Breast epithelium (tissue), 4 donors: ENCODE measurements around the gene FASTKD1. TPM values are rescaled to one million over a fixed set of nuclear protein-coding genes. Genes with fewer than 3 reads are reported as not detected.
"Not testable (repeated sequence)": the region's sequence is repeated elsewhere in the genome, so short reads cannot be mapped to it uniquely, and the experiment has no call there.

ENCODE experiments used
- DNase-seq, 2 donors: peaks; one replicate each; pipeline ENCODE4 v3.0.0-alpha.2; 2019; ENCODE audit warnings: low spot score in 2 of 2
- H3K27ac ChIP-seq, 2 donors: fragments of 200-600 bp; sonication (generic) in 1 of 2; one replicate each; pipeline ENCODE4 v1.5.1; 2016 to 2019; ENCODE audit warnings: mild to moderate bottlenecking in 1 of 2
- H3K27me3 ChIP-seq, 2 donors: fragments of 200-600 bp; sonication (generic) in 1 of 2; one replicate each; pipeline versions ENCODE4 v1.5.1 to v1.6.0; 2017 to 2019; ENCODE audit warnings: control low read depth in 1 of 2, mild to moderate bottlenecking in 1 of 2
- H3K36me3 ChIP-seq: fragments of 200-600 bp; one replicate; pipeline ENCODE4 v1.5.1; 2019
- H3K4me1 ChIP-seq, 2 donors: fragments of 200-600 bp; sonication (generic); one replicate each; pipeline ENCODE4 v1.5.1; 2016 to 2019; ENCODE audit warnings: control low read depth in 1 of 2
- H3K4me3 ChIP-seq, 3 donors: fragments of 200-600 bp; sonication (generic); 1 replicate in 2 of 3; 2 replicates in 1 of 3; pipeline ENCODE4 v1.5.1; 2016 to 2019; ENCODE audit warnings: mild to moderate bottlenecking in 3 of 3, moderate library complexity in 2 of 3
- H3K9me3 ChIP-seq, 2 donors: fragments of 200-600 bp; sonication (generic) in 1 of 2; one replicate each; pipeline ENCODE4 v1.5.1; 2016 to 2019; ENCODE audit warnings: control low read depth in 1 of 2
- POLR2A ChIP-seq: fragments of 450-650 bp; IDR thresholded peaks from one replicate; pipeline ENCODE4 v1.6.1; 2016; ENCODE audit warnings: antibody characterized with exemption, mild to moderate bottlenecking, moderate library complexity
- POLR2AphosphoS5 ChIP-seq, 3 donors: sonication (generic); formaldehyde crosslinking; IDR thresholded peaks; one replicate each; pipeline ENCODE4 v1.6.1; 2017; ENCODE audit warnings: antibody characterized with exemption in 3 of 3
- intact Hi-C: fragments of 100-400 bp; cut with DNase I; formaldehyde crosslinking; loops from one replicate; pipeline ENCODE4 v1.15.1; 2023; ENCODE audit warnings: low total_unique reads
- total RNA-seq, 3 donors: library from RNA; depleted of rRNA; stranded (reverse); fragments of >200 nt; gene quantifications; one replicate each; pipeline ENCODE4 v1.1.0, GENCODE V29; 2016
- TF ChIP-seq, protein P1 (sequence below), 3 donors: fragments of 450-650 bp; IDR thresholded peaks; one replicate each; pipeline ENCODE4 v1.5.1; 2016 to 2017; ENCODE audit warnings: antibody characterized with exemption in 3 of 3, mild to moderate bottlenecking in 3 of 3, moderate library complexity in 3 of 3

Gene FASTKD1
- total RNA-seq, 3 donors from 2014 or later, result 6.7 to 22.1 (median 15.4) TPM

DNA sequence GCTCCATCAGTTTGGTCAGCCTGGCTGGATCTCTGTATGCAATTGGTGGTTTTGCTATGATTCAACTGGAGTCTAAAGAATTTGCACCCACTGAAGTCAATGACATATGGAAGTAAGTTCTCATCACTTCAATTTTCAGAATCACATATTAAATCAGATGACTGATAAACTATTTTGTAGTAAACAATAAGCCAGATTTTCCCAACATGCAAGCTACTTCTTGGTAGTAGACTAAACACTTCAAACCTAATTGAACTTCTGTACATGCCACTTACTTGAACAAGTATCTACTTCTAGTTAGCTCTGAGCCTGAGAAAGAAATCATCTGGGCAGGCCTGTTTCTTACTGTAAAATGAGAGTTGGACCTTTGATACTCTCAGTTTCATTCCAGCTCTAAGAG lies 52.8 kb downstream of the FASTKD1 start:
- DNase-seq, result no peak
- H3K4me3 ChIP-seq, result no peak overlapping the region
- no peaks in the 10 kb centered on the region for H3K27me3 ChIP-seq
- intact Hi-C loops, result no loop called here
- no peak overlapping the region for H3K27ac ChIP-seq
- H3K9me3 ChIP-seq, result no peaks in the 10 kb centered on the region
- TF ChIP-seq, protein P1, sequence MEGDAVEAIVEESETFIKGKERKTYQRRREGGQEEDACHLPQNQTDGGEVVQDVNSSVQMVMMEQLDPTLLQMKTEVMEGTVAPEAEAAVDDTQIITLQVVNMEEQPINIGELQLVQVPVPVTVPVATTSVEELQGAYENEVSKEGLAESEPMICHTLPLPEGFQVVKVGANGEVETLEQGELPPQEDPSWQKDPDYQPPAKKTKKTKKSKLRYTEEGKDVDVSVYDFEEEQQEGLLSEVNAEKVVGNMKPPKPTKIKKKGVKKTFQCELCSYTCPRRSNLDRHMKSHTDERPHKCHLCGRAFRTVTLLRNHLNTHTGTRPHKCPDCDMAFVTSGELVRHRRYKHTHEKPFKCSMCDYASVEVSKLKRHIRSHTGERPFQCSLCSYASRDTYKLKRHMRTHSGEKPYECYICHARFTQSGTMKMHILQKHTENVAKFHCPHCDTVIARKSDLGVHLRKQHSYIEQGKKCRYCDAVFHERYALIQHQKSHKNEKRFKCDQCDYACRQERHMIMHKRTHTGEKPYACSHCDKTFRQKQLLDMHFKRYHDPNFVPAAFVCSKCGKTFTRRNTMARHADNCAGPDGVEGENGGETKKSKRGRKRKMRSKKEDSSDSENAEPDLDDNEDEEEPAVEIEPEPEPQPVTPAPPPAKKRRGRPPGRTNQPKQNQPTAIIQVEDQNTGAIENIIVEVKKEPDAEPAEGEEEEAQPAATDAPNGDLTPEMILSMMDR (IDR thresholded peaks at IDR 0.05), result no peak
- no peak for TF ChIP-seq POLR2AphosphoS5 (IDR thresholded peaks at IDR 0.05)
- TF ChIP-seq POLR2A, result no peak
- H3K4me1 ChIP-seq, result no peaks in the 10 kb centered on the region
- peaks cover 4% of the 10 kb centered on the region for H3K36me3 ChIP-seq

DNA sequence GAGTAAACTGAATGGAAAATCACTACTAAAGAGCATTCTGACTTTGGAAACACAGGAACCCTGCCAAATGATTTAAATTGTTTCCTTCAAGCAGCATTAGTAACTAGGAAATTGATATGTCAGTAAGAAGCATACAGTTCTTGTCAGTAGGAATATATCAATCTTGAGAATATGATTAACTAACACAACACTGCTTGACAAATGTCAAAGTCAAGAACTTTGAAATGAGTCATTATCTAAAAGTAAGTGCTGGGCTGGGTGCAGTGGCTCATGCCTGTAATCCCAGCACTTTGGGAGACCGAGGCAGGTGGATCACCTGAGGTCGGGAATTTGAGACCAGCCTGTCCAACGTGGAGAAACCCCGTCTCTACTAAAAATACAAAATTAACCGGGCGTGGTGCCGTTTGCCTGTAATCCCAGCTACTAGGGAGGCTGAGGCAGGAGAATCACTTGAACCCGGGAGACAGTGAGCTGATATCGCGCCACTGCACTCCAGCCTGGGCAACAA lies 57.1 kb downstream of the FASTKD1 start:
- H3K27ac ChIP-seq, H3K9me3 ChIP-seq, intact Hi-C loops, H3K36me3 ChIP-seq, H3K27me3 ChIP-seq, H3K4me1 ChIP-seq, H3K4me3 ChIP-seq, DNase-seq: not testable (repeated sequence)

DNA sequence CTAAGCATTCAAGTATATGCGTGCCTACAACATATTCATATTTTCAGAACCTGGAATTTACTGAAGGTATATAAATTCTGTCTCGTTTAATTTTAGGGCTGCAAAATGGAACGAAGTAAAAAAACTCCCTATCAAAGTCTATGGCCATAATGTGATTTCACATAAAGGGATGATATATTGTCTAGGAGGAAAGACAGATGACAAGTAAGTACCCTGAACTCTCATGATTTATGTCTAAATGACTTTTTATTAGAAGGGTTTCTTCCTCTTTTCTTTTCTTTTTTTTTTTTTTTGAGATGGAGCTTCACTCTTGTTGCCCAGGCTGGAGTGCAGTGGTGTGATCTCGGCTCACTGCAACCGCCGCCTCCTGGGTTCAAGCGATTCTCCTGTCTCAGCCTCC lies 58.9 kb downstream of the FASTKD1 start:
- H3K9me3 ChIP-seq, H3K27me3 ChIP-seq, H3K36me3 ChIP-seq, H3K27ac ChIP-seq, H3K4me1 ChIP-seq, intact Hi-C loops, H3K4me3 ChIP-seq, DNase-seq: not testable (repeated sequence)

DNA sequence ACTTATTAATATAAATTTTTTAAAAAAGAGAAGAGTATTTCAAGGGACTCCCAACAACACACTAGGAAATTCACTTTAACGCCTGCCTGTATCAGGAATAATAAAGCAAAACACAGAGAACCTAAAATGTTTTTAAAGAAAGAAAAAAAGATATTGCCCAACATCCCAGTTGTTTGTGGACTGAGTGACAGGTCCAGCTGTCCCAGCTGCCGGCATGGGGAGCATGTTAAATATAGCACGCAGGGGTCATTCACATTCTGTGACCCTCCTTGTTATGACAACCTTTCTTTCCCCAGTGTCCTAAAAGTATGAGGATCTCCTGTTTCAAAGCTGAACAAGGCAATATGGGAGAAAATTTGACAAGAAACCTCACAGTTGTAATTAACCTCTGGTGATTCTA lies 59.7 kb downstream of the FASTKD1 start:
- no peaks in the 10 kb centered on the region for H3K9me3 ChIP-seq
- no peaks in the 10 kb centered on the region for H3K27me3 ChIP-seq
- no peaks in the 10 kb centered on the region for H3K36me3 ChIP-seq
- no peak overlapping the region for H3K27ac ChIP-seq
- no peak for TF ChIP-seq POLR2AphosphoS5 (IDR thresholded peaks at IDR 0.05)
- no peak for TF ChIP-seq POLR2A
- TF ChIP-seq, protein P1 (IDR thresholded peaks at IDR 0.05), result no peak
- H3K4me3 ChIP-seq, result no peak overlapping the region
- DNase-seq, result no peak
- intact Hi-C loops, result no loop called here
- H3K4me1 ChIP-seq, result no peaks in the 10 kb centered on the region

- H3K36me3 ChIP-seq, result no peaks in the 10 kb centered on the region
- no peak for DNase-seq
- intact Hi-C loops, result no loop called here
- no peaks in the 10 kb centered on the region for H3K9me3 ChIP-seq
- no peaks in the 10 kb centered on the region for H3K27me3 ChIP-seq
- H3K27ac ChIP-seq, result no peak overlapping the region
- no peaks in the 10 kb centered on the region for H3K4me1 ChIP-seq
- H3K4me3 ChIP-seq, result no peak overlapping the region
- TF ChIP-seq, protein P1 (IDR thresholded peaks at IDR 0.05), result no peak
- TF ChIP-seq POLR2A, result no peak
- no peak for TF ChIP-seq POLR2AphosphoS5 (IDR thresholded peaks at IDR 0.05)
Measured at GRCh38 chr2:169513094-169513493, 60.6 kb downstream of the FASTKD1 start.

DNA sequence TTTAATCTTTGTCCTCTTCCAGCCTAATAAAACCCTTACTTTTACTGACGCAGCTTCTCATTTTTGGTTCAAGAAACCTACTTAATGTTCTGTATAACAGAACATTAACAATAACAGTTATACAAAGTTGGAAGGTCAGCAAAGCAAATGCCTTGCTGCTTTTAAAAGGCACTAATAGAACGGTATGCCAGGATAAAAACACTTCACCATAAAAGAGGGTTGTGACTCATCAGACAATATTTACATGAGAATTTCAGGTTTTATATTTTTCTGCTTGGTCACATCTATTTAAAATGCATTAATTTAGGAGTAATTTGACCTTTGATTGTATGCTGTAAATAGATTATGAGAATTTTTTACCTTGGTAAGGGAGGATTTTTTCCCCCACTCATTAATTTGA lies 61.1 kb downstream of the FASTKD1 start:
- DNase-seq, result no peak
- H3K36me3 ChIP-seq, result no peaks in the 10 kb centered on the region
- no peaks in the 10 kb centered on the region for H3K4me1 ChIP-seq
- no peak overlapping the region for H3K27ac ChIP-seq
- intact Hi-C loops, result no loop called here
- no peak overlapping the region for H3K4me3 ChIP-seq
- TF ChIP-seq POLR2AphosphoS5 (IDR thresholded peaks at IDR 0.05) (no peak), POLR2A (no peak)
- TF ChIP-seq, protein P1 (IDR thresholded peaks at IDR 0.05), result no peak
- no peaks in the 10 kb centered on the region for H3K27me3 ChIP-seq
- no peaks in the 10 kb centered on the region for H3K9me3 ChIP-seq
